HG03039 (cell line): ENCODE measurements around the gene CIROP.

Experiments
- ATAC-seq: cut with Tn5 transposase; IDR thresholded peaks from one replicate; pipeline ENCODE4 v1.9.1; 2021; ENCODE audit warnings: mild to moderate bottlenecking, moderate library complexity; ENCODE audit not compliant: unreplicated experiment

CIROP gene

GRCh38 chr14:23068789-23069412 is 35.9 kb downstream of the CIROP start:
- peak; percentile 67 for ATAC-seq

- ATAC-seq, result no peak
Observed at GRCh38 chr14:23067847-23068788, 36.7 kb downstream of the CIROP start.

DNA sequence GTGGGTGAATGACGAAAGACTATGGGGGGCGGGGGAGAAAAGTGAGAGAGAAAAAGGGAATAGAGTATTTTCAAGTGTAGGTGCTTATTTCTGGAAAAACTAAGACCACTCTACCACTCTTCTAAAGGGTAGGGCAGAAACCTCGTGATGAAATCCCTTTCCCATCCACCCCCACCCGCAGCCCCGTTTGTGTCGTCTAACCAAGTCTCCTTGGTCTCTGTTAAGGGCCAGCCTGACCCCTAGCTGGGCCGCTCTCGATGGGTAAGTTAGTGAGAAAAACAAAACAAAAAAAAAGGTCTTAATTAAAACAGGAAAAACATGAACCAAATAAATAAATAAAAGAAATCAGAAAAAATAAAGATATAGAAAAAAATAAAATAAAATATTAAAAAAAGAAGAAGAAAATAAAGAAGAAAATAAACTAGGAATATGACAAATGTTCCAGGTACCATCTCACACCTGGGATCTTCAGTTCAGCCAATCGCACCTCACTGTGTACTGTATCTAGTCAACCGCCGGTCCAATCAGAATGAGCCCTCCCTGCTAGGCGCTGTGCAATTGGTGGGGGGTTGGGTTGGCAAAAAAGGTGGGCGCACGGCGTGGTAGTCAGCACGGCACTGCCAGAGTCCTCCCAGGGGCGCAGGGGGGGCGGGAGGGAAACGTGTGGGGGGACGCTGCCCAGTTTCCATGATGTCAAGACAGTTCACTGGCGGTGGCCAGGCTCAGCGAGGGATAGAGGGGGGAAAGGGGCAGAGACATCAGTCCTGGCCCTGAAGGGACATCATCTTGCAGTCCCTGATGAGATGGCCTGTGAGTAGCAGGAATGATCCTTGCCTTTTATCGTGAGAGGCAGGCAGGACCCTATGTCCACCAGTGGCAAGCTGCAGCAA is 37.7 kb downstream of the CIROP start:
- no peak for ATAC-seq

DNA sequence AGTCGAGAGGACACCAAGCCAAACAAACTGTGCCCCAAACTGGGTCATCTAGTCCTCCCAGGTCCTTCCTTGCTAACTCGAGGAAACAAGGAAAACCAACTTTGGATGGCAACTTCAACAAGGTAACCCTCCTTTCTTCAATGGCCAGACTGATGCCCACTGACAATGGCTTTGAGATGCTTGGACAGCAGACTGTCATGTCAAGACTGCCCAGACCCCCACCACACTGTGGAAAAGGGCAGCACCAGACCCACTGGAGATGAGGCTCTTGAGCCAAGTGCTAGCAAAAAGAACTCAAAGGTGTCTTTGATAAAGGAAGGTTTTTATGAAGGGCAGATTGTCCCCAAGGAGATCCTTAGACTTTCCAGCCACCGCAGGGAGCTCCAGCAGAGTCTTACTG is 38.4 kb downstream of the CIROP start:
- ATAC-seq, result no peak

GRCh38 chr14:23063601-23064000 is 41.2 kb downstream of the CIROP start:
- no peak for ATAC-seq

DNA sequence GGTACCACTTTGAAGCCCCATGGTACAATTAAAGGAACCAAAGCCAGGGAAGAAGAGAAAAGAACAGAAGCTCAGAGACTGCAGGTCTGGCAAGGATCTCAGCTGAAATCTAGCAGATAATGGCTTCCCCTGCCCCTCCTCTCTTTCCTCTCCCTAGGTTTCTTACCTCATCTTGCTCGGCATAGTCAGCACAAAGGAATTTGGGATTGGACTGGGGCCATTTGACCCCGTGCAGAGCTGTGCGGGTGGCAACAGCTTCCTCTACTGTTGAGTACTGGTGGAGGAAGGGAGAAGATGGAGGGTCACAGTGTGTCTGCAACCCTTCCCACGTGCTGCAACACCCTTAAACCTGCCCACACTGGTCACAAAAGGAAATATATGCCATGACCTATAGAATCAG is 42.8 kb downstream of the CIROP start:
- ATAC-seq, result no peak

GRCh38 chr14:23060536-23061260 is 44.1 kb downstream of the CIROP start:
- ATAC-seq, result no peak

- ATAC-seq, result no peak
Observed at GRCh38 chr14:23058654-23059504, 45.9 kb downstream of the CIROP start.

DNA sequence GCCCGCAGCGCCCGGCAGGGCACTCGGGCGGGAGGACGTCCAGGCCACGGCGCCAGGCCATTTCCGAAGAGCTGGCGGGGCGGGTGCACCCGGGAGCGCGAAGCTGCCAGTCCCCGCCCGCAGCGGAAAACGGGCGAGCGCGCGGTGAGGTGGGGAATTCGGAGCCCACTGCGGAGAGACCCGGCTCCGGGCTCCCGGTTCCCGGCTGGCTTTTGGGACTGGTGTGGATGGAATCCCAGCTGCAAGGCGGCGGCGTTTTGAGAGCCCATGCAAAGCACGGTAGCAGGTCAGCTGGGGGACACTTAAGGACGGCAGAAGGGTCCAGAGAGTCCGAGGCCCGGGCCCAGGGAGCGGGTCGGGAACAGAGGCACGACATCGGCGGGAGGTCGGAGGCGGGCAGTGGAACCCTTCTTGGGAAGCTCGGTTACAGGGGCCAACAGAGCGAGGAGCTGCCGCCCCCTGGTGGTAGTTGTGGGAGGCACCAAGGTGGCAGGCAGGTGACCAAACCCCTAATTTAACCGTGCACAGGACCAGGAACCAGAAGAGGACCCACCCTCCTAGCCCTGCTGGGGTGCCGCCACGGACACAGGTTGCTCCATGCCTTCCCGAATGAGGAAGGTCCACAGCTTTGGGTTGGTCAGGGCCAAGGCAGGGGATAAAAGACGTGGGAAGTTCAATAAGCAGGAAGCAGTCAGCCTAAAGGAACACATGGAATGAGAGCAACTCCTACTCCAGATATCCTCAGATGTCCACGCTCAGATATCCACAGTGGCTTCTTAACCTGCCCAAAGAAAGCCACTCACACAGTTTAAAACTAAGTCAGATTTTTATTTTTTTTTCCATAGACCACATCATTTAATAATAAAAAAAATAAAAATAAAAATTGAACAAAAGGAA is 46.8 kb downstream of the CIROP start:
- ATAC-seq, result peak; percentile 37

GRCh38 chr14:23056956-23057756 is 47.6 kb downstream of the CIROP start, which contains the start of gene CDH24:
Gene CDH24, minus strand, starts transcription at chr14:23057520. Its CDS starts 1,787 bp downstream, at chr14:23055733.
- peak; percentile 38 for ATAC-seq

GRCh38 chr14:23056145-23056955 is 48.4 kb downstream of the CIROP start:
- peak; percentile 47 for ATAC-seq

DNA sequence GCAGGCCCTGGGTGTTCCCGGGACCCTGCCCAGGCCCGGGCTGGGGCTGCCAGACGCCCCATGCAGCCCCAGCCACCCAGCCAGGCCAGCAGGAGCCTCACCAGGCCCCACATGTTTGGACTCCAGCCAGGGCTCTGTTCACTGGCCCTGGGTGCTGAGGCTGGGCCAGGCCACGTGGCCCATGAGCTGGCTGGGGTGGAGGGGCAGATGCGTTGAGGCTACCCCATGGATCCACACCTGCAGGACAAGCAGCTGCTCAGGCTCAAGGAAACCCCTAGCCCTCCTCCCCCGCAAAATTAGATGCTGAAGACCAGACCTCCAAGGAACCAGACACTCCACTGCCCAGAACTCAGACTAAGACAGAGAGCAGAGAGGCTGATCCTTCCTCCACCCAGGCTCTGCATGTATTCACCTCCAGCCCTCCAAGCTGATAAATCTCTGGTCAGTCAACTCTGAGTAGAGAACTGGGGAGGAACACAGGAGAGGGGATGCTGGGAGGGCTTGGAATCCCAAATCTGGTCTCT is 49.1 kb downstream of the CIROP start:
- no peak for ATAC-seq

DNA sequence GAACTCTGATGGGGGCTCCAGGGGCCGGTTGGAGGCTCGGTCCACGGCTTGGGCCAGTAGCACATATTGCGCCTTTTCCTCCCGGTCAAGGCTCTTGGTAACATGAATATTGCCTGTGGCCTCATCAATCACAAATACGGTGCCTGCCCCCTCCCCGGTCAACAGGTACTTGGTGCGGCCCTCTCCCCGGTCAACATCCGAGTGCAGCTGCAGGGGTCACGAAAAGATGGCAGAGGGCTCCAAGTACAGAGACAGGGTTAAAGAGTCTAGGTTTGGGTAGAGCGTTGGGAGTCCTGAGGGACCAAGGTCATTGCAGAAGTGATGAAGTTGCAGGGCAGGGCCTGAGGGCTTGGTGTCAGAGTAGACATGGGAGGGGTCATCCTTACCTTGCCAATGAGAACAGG is 49.6 kb downstream of the CIROP start:
- no peak for ATAC-seq

- no peak for ATAC-seq
Observed at GRCh38 chr14:23054000-23054811, 50.6 kb downstream of the CIROP start.

GRCh38 chr14:23053426-23053825 is 51.4 kb downstream of the CIROP start:
- no peak for ATAC-seq

GRCh38 chr14:23052671-23053070 is 52.1 kb downstream of the CIROP start:
- ATAC-seq, result no peak
